Activated T-helper 1 cell treated with anti-CD3 and anti-CD28 coated beads, Interleukin-2, amount 50 U/mL, for 16 hours (primary cell): ENCODE measurements around the gene LRRC8E.

ENCODE experiments used
- DNase-seq, 2 donors: peaks; one replicate each; pipeline ENCODE4 v3.0.0-alpha.2; 2020; ENCODE audit warnings: low read depth in 1 of 2, low spot score in 1 of 2

The LRRC8E gene

GRCh38 chr19:7918615-7919421 is 30.5 kb downstream of the LRRC8E start:
- DNase-seq: no peak

GRCh38 chr19:7919610-7920518 is 31.6 kb downstream of the LRRC8E start, which contains the start of gene SNAPC2:
TSS of gene SNAPC2 (plus strand) at chr19:7920338. CDS start at chr19:7920367, 29 bp downstream.
- DNase-seq: peak; percentile 92

- peak; percentile 99 to 100 for DNase-seq
Measured at GRCh38 chr19:7920519-7921301, 32.4 kb downstream of the LRRC8E start.

- DNase-seq: no peak
Measured at GRCh38 chr19:7921302-7921966, 33.1 kb downstream of the LRRC8E start.

GRCh38 chr19:7921967-7922835 is 33.9 kb downstream of the LRRC8E start:
- no peak for DNase-seq

GRCh38 chr19:7922836-7923195 is 34.5 kb downstream of the LRRC8E start:
- DNase-seq: no peak

- no peak for DNase-seq
Measured at GRCh38 chr19:7923295-7924191, 35.2 kb downstream of the LRRC8E start.

- no peak for DNase-seq
Measured at GRCh38 chr19:7924241-7924640, 35.9 kb downstream of the LRRC8E start.

- DNase-seq: no peak
Measured at GRCh38 chr19:7924651-7925170, 36.4 kb downstream of the LRRC8E start.

- DNase-seq: peak; percentile 51 to 65
Measured at GRCh38 chr19:7925171-7925851, 37.0 kb downstream of the LRRC8E start.

GRCh38 chr19:7926021-7926726 is 37.9 kb downstream of the LRRC8E start, which contains the start of gene CTXN1:
TSS of gene CTXN1 (minus strand) at chr19:7926135. CDS start at chr19:7925538, 597 bp downstream.
- DNase-seq: peak; percentile 65 to 69

GRCh38 chr19:7926727-7927604 is 38.7 kb downstream of the LRRC8E start:
- no peak for DNase-seq

- DNase-seq: no peak
Measured at GRCh38 chr19:7927605-7928333, 39.5 kb downstream of the LRRC8E start.

- DNase-seq: no peak
Measured at GRCh38 chr19:7928334-7928706, 40.0 kb downstream of the LRRC8E start.
